ENCODE results near the gene AKAP6.

GRCh38 chr14:32311294-32312009, 17.6 kb upstream of the AKAP6 start:
- TF ChIP-seq, protein P1, sequence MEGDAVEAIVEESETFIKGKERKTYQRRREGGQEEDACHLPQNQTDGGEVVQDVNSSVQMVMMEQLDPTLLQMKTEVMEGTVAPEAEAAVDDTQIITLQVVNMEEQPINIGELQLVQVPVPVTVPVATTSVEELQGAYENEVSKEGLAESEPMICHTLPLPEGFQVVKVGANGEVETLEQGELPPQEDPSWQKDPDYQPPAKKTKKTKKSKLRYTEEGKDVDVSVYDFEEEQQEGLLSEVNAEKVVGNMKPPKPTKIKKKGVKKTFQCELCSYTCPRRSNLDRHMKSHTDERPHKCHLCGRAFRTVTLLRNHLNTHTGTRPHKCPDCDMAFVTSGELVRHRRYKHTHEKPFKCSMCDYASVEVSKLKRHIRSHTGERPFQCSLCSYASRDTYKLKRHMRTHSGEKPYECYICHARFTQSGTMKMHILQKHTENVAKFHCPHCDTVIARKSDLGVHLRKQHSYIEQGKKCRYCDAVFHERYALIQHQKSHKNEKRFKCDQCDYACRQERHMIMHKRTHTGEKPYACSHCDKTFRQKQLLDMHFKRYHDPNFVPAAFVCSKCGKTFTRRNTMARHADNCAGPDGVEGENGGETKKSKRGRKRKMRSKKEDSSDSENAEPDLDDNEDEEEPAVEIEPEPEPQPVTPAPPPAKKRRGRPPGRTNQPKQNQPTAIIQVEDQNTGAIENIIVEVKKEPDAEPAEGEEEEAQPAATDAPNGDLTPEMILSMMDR (IDR thresholded peaks at IDR 0.05) = no peak
- no peak for TF ChIP-seq POLR2A (IDR thresholded peaks at IDR 0.05)
